Smooth muscle cell (in vitro differentiated cells): ENCODE measurements around the gene TAS1R3. TPM values are rescaled to one million over a fixed set of nuclear protein-coding genes. Genes with fewer than 3 reads are reported as not detected.
A peak's percentile ranks its signal among the peaks of the same experiment; 100 is the strongest.

Experiments
- DNase-seq: peaks from one replicate; lab custom pipeline; 2025; ENCODE audit not compliant: unreplicated experiment; lab: John Stamatoyannopoulos, UW
- H2AFZ ChIP-seq: fragments of 200-600 bp; sonication (generic); 2 replicates; pipeline ENCODE4 v1.6.0; 2016; ENCODE audit warnings: antibody characterized with exemption, low read depth, mild to moderate bottlenecking
- H3F3A ChIP-seq: fragments of 200-600 bp; sonication (generic); 2 replicates; pipeline ENCODE4 v1.6.0; 2017; ENCODE audit warnings: antibody characterized with exemption, low read depth
- H3K27ac ChIP-seq: fragments of 200-600 bp; sonication (generic); 2 replicates; pipeline ENCODE4 v1.5.1; 2016; ENCODE audit warnings: low read depth, mild to moderate bottlenecking
- H3K27me3 ChIP-seq: fragments of 200-600 bp; sonication (generic); 2 replicates; pipeline ENCODE4 v1.6.1; 2016; ENCODE audit warnings: low read depth, mild to moderate bottlenecking
- H3K36me3 ChIP-seq: fragments of 200-600 bp; sonication (generic); 2 replicates; pipeline ENCODE4 v1.5.1; 2016; ENCODE audit warnings: low read depth
- H3K4me1 ChIP-seq: fragments of 200-600 bp; sonication (generic); 2 replicates; pipeline ENCODE4 v1.5.1; 2016; ENCODE audit warnings: low read depth
- H3K4me2 ChIP-seq: fragments of 200-600 bp; sonication (generic); 2 replicates; pipeline ENCODE4 v1.6.0; 2016; ENCODE audit warnings: mild to moderate bottlenecking
- H3K4me3 ChIP-seq: fragments of 200-600 bp; sonication (generic); 2 replicates; pipeline ENCODE4 v1.5.1; 2016; ENCODE audit warnings: mild to moderate bottlenecking
- H3K79me2 ChIP-seq: fragments of 200-600 bp; sonication (generic); 2 replicates; pipeline ENCODE4 v1.6.0; 2016; ENCODE audit warnings: low read depth, mild to moderate bottlenecking
- H3K9ac ChIP-seq: fragments of 200-600 bp; sonication (generic); 2 replicates; pipeline ENCODE4 v1.6.0; 2016; ENCODE audit warnings: low read depth
- H3K9me3 ChIP-seq: fragments of 200-600 bp; sonication (generic); replicated peaks from 2 replicates; pipeline ENCODE4 v1.5.1; 2016; ENCODE audit warnings: low read depth
- H4K20me1 ChIP-seq: fragments of 200-600 bp; sonication (generic); 2 replicates; pipeline ENCODE4 v1.6.0; 2016; ENCODE audit warnings: low read depth
- CTCF ChIP-seq: fragments of 200-600 bp; sonication (generic); IDR thresholded peaks from 2 replicates; pipeline ENCODE4 v1.5.1; 2017; ENCODE audit warnings: borderline replicate concordance, mild to moderate bottlenecking, antibody characterized with exemption; ENCODE audit not compliant: insufficient read depth, poor library complexity, severe bottlenecking
- WGBS: methylation state at CpG from one replicate; pipeline ENCODE4 v1.1.7; 2016; ENCODE audit warnings: low lambda C conversion rate; 5-methylcytosine and 5-hydroxymethylcytosine counted together
- polyA plus RNA-seq: library from polyadenylated mRNA; unstranded; fragments of >200 nt; fragmentation: Nextera tagmentation; extraction: Ambion mirVana; gene quantifications from 2 replicates; pipeline ENCODE4 v1.2.1, GENCODE V29; 2016
- total RNA-seq: library from RNA; depleted of rRNA; stranded (reverse); fragments of >200 nt; gene quantifications from 2 replicates; pipeline ENCODE4 v1.2.3, GENCODE V29; 2014

TAS1R3 gene
- total and polyA plus RNA-seq, 2 experiments from 2014 or later, result 0.18 to 0.39 TPM

GRCh38 chr1:1317420-1317819, 13.7 kb upstream of the TAS1R3 start:
- Histone ChIP-seq H3K9ac (no peak overlapping the region), H4K20me1 (peaks cover 89% of the 10 kb centered on the region), H3K4me3 (no peak overlapping the region), H3K4me2 (no peak overlapping the region), H3K27me3 (no peaks in the 10 kb centered on the region), H3K79me2 (peaks cover 45% of the 10 kb centered on the region), H3K36me3 (no peaks in the 10 kb centered on the region), H3K4me1 (no peaks in the 10 kb centered on the region), H3F3A (no peaks in the 10 kb centered on the region), H3K27ac (peak overlapping the region; percentile 72), H2AFZ (no peak overlapping the region), H3K9me3 (no peaks in the 10 kb centered on the region)
- no peak for TF ChIP-seq CTCF
- 95% methylated on average over 6 of the region's 6 CpGs for WGBS
- no peak for DNase-seq

- peak overlapping the region; percentile 72 for H3K27ac ChIP-seq
- H3K9me3 ChIP-seq, result no peaks in the 10 kb centered on the region
- H3K4me2 ChIP-seq, result peak overlapping the region; percentile 54
- H3K9ac ChIP-seq, result no peak overlapping the region
- no peaks in the 10 kb centered on the region for H3F3A ChIP-seq
- peaks cover 86% of the 10 kb centered on the region for H4K20me1 ChIP-seq
- H3K4me1 ChIP-seq, result no peaks in the 10 kb centered on the region
- H3K4me3 ChIP-seq, result no peak overlapping the region
- no peaks in the 10 kb centered on the region for H3K27me3 ChIP-seq
- DNase-seq, result no peak
- H3K79me2 ChIP-seq, result peaks cover 51% of the 10 kb centered on the region
- H2AFZ ChIP-seq, result no peak overlapping the region
- H3K36me3 ChIP-seq, result no peaks in the 10 kb centered on the region
- TF ChIP-seq CTCF, result no peak
- WGBS, result 71% methylated on average over 9 of the region's 9 CpGs
These were observed 12.9 kb upstream of the TAS1R3 start for GRCh38 chr1:1318131-1318652.

- H3K4me2 ChIP-seq, result no peak overlapping the region
- 96% methylated on average over 36 of the region's 36 CpGs for WGBS
- no peak for TF ChIP-seq CTCF
- peaks cover 83% of the 10 kb centered on the region for H4K20me1 ChIP-seq
- H3K36me3 ChIP-seq, result no peaks in the 10 kb centered on the region
- no peaks in the 10 kb centered on the region for H3F3A ChIP-seq
- DNase-seq, result no peak
- H3K4me3 ChIP-seq, result no peak overlapping the region
- H3K9me3 ChIP-seq, result no peaks in the 10 kb centered on the region
- H3K4me1 ChIP-seq, result no peaks in the 10 kb centered on the region
- H2AFZ ChIP-seq, result no peak overlapping the region
- peak overlapping the region; percentile 72 for H3K27ac ChIP-seq
- peaks cover 56% of the 10 kb centered on the region for H3K79me2 ChIP-seq
- no peaks in the 10 kb centered on the region for H3K27me3 ChIP-seq
- no peak overlapping the region for H3K9ac ChIP-seq
These were observed 12.1 kb upstream of the TAS1R3 start for GRCh38 chr1:1318777-1319645.
